Thymus (tissue), 11 donors: ENCODE data around the gene ELMO3. TPM values are rescaled to one million over a fixed set of nuclear protein-coding genes. Genes with fewer than 3 reads are reported as not detected.

Experiments
- DNase-seq, 9 donors: peaks; one replicate each; pipeline ENCODE4 v3.0.0-alpha.2; 2013; ENCODE audit warnings: low spot score in 9 of 9, low read depth in 6 of 9, missing footprints in 1 of 9
- H3K27ac ChIP-seq, 2 donors: one replicate each; pipeline ENCODE4 v1.5.1; 2013; ENCODE audit warnings: control low read depth in 1 of 2, low read depth in 1 of 2, low read length in 1 of 2, mild to moderate bottlenecking in 1 of 2, moderate library complexity in 1 of 2
- H3K27me3 ChIP-seq, 2 donors: one replicate each; pipeline ENCODE4 v1.5.1; 2013; ENCODE audit warnings: low read length in 1 of 2; ENCODE audit not compliant: control insufficient read depth in 2 of 2, insufficient read depth in 1 of 2
- H3K36me3 ChIP-seq, 2 donors: one replicate each; pipeline ENCODE4 v1.5.1; 2013; ENCODE audit warnings: low read length in 1 of 2, mild to moderate bottlenecking in 1 of 2, moderate library complexity in 1 of 2; ENCODE audit not compliant: control insufficient read depth in 2 of 2, insufficient read depth in 2 of 2
- H3K4me1 ChIP-seq, 2 donors: one replicate each; pipeline ENCODE4 v1.5.1; 2013; ENCODE audit warnings: low read length in 2 of 2; ENCODE audit not compliant: control insufficient read depth in 2 of 2, insufficient read depth in 2 of 2
- H3K4me3 ChIP-seq, 2 donors: one replicate each; pipeline ENCODE4 v1.5.1; 2013; ENCODE audit warnings: low read length in 2 of 2, control low read depth in 1 of 2, mild to moderate bottlenecking in 1 of 2
- H3K9me3 ChIP-seq, 2 donors: one replicate each; pipeline ENCODE4 v1.5.1; 2013; ENCODE audit warnings: low read length in 1 of 2, mild to moderate bottlenecking in 1 of 2; ENCODE audit not compliant: control insufficient read depth in 2 of 2, insufficient read depth in 1 of 2
- WGBS: extraction: QIAGEN DNeasy Blood & Tissue Kit; methylation state at CpG from one replicate; pipeline ENCODE4 v1.1.7; 2013; 5-methylcytosine and 5-hydroxymethylcytosine counted together
- polyA plus RNA-seq: library from polyadenylated mRNA; stranded (reverse); fragments of 200-250 nt; gene quantifications from one replicate; pipeline ENCODE4 v1.2.3, GENCODE V29; 2013
- total RNA-seq: library from RNA; stranded (reverse); fragments of 120-200 nt; gene quantifications from one replicate; pipeline ENCODE4 v1.2.4, GENCODE V29; 2013
- donor health status: healthy.

ELMO3 gene
- total and polyA plus RNA-seq, 2 donors: 2.3 to 15.3 TPM

GRCh38 chr16:67155295-67156142, 43.4 kb upstream of the ELMO3 start:
- H3K4me3 ChIP-seq: peak overlapping the region in 1 of 2 donors; percentile 34
- no peak overlapping the region for H3K27ac ChIP-seq
- peaks cover 0 to 8% of the 10 kb centered on the region in 2 donors for H3K9me3 ChIP-seq
- 18% methylated on average over 74 of the region's 74 CpGs for WGBS
- peaks cover 40 to 96% of the 10 kb centered on the region in 2 donors for H3K27me3 ChIP-seq
- peaks cover 19 to 37% of the 10 kb centered on the region in 2 donors for H3K4me1 ChIP-seq
- peaks cover 0 to 3% of the 10 kb centered on the region in 2 donors for H3K36me3 ChIP-seq
- peak in 7 of 9 donors; percentile 41 to 89 (median 75) for DNase-seq

GRCh38 chr16:67156143-67156844, 42.6 kb upstream of the ELMO3 start:
- H3K36me3 ChIP-seq: peaks cover 0 to 3% of the 10 kb centered on the region in 2 donors
- H3K27me3 ChIP-seq: peaks cover 39 to 96% of the 10 kb centered on the region in 2 donors
- H3K9me3 ChIP-seq: peaks cover 0 to 7% of the 10 kb centered on the region in 2 donors
- no peak overlapping the region for H3K4me3 ChIP-seq
- WGBS: 87% methylated on average over 15 of the region's 15 CpGs
- no peak for DNase-seq
- peaks cover 17 to 41% of the 10 kb centered on the region in 2 donors for H3K4me1 ChIP-seq
- H3K27ac ChIP-seq: no peak overlapping the region

- peaks cover 0 to 11% of the 10 kb centered on the region in 2 donors for H3K9me3 ChIP-seq
- no peak overlapping the region for H3K4me3 ChIP-seq
- H3K4me1 ChIP-seq: peaks cover 17 to 46% of the 10 kb centered on the region in 2 donors
- no peak for DNase-seq
- WGBS: 91% methylated on average over 7 of the region's 7 CpGs
- peaks cover 42 to 96% of the 10 kb centered on the region in 2 donors for H3K27me3 ChIP-seq
- no peak overlapping the region for H3K27ac ChIP-seq
- H3K36me3 ChIP-seq: peaks cover 0 to 3% of the 10 kb centered on the region in 2 donors
Measured at GRCh38 chr16:67157106-67157748, 41.7 kb upstream of the ELMO3 start.

DNA sequence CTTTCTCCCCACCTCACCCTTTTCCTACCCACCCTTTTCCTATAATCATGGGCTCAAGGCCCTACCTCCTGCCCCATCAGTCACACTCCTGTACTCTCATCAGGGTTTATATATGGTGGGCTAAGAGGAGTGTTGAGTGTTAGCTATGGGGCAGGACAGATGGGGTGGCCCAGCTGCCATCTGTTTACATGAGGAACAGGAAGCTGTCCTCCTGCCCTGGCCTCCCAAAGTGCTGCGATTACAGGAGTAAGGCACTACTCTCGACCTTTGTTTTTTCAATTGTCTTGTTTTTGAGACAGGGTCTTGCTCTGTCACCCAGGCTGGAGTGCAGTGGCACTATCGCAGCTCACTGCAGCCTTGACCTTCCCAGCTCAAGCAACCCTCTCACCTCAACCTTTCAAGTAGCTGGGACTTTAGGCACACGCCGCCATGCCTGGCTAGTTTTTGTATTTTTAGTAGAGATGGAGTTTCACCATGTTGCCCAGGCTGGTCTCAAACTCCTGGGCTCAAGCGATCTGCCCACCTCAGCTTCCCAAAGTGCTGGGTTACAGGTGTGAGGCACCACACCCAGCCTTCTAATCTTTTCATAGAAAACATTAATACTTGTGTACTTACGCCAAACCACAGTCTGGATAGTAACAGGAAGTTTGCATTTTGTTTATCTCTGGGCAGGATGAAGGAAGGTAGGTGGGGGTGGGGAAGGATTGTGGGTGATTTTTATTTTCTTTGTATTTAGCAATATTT, 40.9 kb upstream of the ELMO3 start:
- Histone ChIP-seq H3K9me3 (peaks cover 0 to 14% of the 10 kb centered on the region in 2 donors), H3K4me1 (peaks cover 20 to 53% of the 10 kb centered on the region in 2 donors), H3K36me3 (peaks cover 0 to 3% of the 10 kb centered on the region in 2 donors), H3K4me3 (no peak overlapping the region), H3K27me3 (peaks cover 45 to 96% of the 10 kb centered on the region in 2 donors), H3K27ac (no peak overlapping the region)
- 86% methylated on average over 7 of the region's 7 CpGs for WGBS
- no peak for DNase-seq

GRCh38 chr16:67158637-67159600, 40.0 kb upstream of the ELMO3 start:
- Histone ChIP-seq H3K36me3 (peaks cover 0 to 3% of the 10 kb centered on the region in 2 donors), H3K27me3 (peaks cover 54 to 96% of the 10 kb centered on the region in 2 donors), H3K4me1 (peaks cover 23 to 59% of the 10 kb centered on the region in 2 donors), H3K27ac (peak overlapping the region; percentile 79 to 86), H3K9me3 (peaks cover 0 to 16% of the 10 kb centered on the region in 2 donors), H3K4me3 (peak overlapping the region; percentile 61 to 79)
- peak in 3 of 9 donors; percentile 43 to 77 (median 51) for DNase-seq
- 11% methylated on average over 34 of the region's 34 CpGs for WGBS

- peaks cover 0 to 21% of the 10 kb centered on the region in 2 donors for H3K9me3 ChIP-seq
- no peak overlapping the region for H3K27ac ChIP-seq
- 60% methylated on average over 25 of the region's 25 CpGs for WGBS
- peaks cover 0 to 3% of the 10 kb centered on the region in 2 donors for H3K36me3 ChIP-seq
- peaks cover 63 to 96% of the 10 kb centered on the region in 2 donors for H3K27me3 ChIP-seq
- H3K4me1 ChIP-seq: peaks cover 19 to 57% of the 10 kb centered on the region in 2 donors
- no peak overlapping the region for H3K4me3 ChIP-seq
- no peak for DNase-seq
Measured at GRCh38 chr16:67161595-67162058, 37.3 kb upstream of the ELMO3 start.

DNA sequence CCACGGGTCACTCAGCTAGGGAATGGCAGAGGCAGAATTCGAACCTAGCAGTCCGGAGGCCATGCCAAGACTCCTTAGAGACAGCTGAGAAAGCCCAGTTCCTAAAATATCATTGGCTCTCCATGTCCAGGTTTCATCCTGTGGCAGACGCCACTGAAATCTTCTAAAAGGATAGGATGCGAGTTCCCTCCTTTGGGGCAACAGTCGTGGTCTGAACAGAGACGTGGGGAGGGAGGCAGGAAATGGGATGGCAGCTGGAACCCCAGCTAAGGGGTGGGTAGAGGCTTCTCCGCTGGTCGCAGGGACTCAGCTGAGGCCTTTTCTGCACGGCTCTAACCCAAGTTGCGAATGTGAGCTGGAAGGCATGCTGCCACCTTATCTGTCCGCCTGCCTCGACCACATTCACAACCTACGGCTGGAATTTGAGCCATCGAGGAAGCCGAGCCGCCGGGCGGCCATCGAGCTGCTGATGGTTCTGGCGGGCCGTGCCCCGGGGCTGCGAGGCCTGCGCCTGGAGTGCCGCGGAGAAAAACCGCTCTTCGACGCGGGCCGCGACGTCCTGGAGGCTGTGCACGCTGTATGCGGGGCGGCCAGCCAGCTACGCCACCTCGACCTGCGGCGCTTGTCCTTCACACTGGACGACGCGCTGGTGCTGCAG, 36.3 kb upstream of the ELMO3 start:
- WGBS: 10% methylated on average over 44 of the region's 44 CpGs
- no peak for DNase-seq
- Histone ChIP-seq H3K36me3 (peaks cover 0 to 3% of the 10 kb centered on the region in 2 donors), H3K4me3 (peak overlapping the region in 1 of 2 donors; percentile 10), H3K27ac (no peak overlapping the region), H3K27me3 (peaks cover 70 to 96% of the 10 kb centered on the region in 2 donors), H3K9me3 (peaks cover 0 to 25% of the 10 kb centered on the region in 2 donors), H3K4me1 (peaks cover 19 to 57% of the 10 kb centered on the region in 2 donors)
